Progenitor cell of endocrine pancreas (in vitro differentiated cells): ENCODE measurements around the gene L3MBTL3. TPM values are rescaled to one million over a fixed set of nuclear protein-coding genes. Genes with fewer than 3 reads are reported as not detected.

Experiments used
- DNase-seq: peaks from one replicate; pipeline ENCODE4 v3.0.0; 2021; ENCODE audit warnings: low spot score; ENCODE audit not compliant: unreplicated experiment
- H3K27ac Mint-ChIP-seq: 2 replicates; pipeline ENCODE4 v1.8.0; 2021; ENCODE audit warnings: mild to moderate bottlenecking, moderate library complexity, mixed read lengths
- H3K27me3 Mint-ChIP-seq: 2 replicates; pipeline ENCODE4 v1.8.0; 2021; ENCODE audit warnings: mixed read lengths
- H3K36me3 Mint-ChIP-seq: 2 replicates; pipeline ENCODE4 v1.8.0; 2022; ENCODE audit warnings: mixed read lengths; ENCODE audit not compliant: insufficient read depth
- H3K4me1 Mint-ChIP-seq: 2 replicates; pipeline ENCODE4 v1.8.0; 2021; ENCODE audit warnings: low read depth, mixed read lengths
- H3K4me3 Mint-ChIP-seq: 2 replicates; pipeline ENCODE4 v1.8.0; 2021; ENCODE audit warnings: low read depth, mild to moderate bottlenecking, moderate library complexity, mixed read lengths
- H3K9me3 Mint-ChIP-seq: 2 replicates; pipeline ENCODE4 v1.8.0; 2021; ENCODE audit warnings: low read depth, mixed read lengths
- CTCF ChIP-seq: fragments of 200-600 bp; sonication (generic); IDR thresholded peaks from one replicate; pipeline ENCODE4 v1.5.0; 2021; ENCODE audit warnings: antibody characterized with exemption, mild to moderate bottlenecking; ENCODE audit not compliant: unreplicated experiment
- total RNA-seq: library from RNA; stranded (reverse); gene quantifications from 2 replicates; pipeline ENCODE4 v1.2.1, GENCODE V29; 2021

Gene L3MBTL3
- total RNA-seq, 1 donor from 2014 or later: 30.3 TPM

DNA sequence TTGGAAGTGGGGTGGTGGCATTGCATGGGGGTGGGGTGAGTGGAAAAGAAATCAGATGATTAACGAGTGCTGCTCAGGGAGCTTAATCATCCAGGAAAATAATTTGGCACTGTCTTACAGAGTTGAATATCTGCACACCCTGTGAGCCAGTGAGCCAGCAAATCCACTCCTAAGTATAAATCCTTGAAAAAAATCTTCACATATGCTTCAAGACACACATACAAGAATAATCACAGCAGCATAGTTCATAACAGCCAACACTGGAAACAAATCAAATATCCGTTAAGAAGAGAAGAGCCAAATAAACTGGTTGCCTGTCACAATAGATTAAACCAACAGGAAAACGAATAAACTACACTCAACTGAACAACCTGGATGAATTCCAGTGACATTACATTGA, 141.6 kb downstream of the L3MBTL3 start:
- H3K4me1 Mint-ChIP-seq: no peaks in the 10 kb centered on the region
- DNase-seq: no peak
- TF ChIP-seq CTCF: no peak
- H3K9me3 Mint-ChIP-seq: peaks cover 5% of the 10 kb centered on the region
- H3K27ac Mint-ChIP-seq: no peak overlapping the region
- no peak overlapping the region for H3K4me3 Mint-ChIP-seq
- H3K36me3 Mint-ChIP-seq: no peaks in the 10 kb centered on the region
- peaks cover 6% of the 10 kb centered on the region for H3K27me3 Mint-ChIP-seq

DNA sequence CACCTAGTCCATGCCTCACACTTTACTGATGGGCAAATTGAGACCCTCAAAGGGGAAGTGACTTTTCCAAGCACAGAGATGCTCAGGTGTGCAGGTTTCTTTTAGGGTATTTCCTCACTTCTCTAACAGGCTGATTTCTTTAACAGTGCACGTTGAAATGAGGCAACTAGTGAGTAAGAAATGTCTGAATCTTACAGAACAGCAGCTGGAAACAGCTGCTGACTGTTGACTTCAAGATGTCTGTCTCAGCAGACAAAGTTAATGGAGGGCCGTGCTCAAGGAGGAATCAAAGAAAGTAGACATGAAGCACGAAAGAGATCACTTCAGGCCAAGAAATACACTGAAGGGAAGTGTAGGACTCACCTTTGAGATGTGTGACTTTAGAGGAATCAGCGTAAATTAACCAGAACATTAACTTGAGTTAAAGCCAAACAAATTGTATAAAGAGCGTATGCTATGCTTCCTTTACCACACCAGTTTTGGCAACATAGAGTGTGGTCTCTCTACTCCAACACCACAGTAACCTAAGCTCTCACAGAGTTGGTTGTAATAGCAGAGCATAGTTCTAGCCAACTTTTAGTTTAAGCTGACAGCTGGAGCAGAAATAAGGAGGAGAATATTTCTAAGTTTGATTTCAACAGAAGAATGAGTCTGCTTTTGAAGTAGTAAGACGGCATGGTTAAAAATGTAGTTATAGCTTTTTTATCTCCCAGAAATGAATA, 143.5 kb downstream of the L3MBTL3 start:
- DNase-seq: no peak
- Mint-ChIP-seq H3K4me3 (no peak overlapping the region), H3K27ac (no peak overlapping the region)

DNA sequence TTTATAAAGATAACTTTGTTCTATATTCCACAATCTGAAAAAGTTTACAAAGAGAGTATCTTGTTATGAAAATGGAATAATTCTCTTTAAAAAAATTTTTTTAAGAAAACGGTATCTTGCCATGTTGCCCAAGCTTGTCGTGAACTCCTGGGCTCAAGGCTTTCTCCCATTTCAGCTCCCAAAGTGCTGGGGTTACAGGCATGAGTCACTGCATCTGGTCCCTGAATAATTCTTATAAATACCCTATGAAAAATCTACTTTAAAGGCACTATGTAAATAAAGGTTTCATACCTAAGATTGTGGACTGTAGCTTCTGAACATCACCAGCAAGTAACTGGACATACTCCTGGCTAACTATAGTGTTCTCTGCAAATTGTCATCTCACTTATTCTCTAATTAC, 144.0 kb downstream of the L3MBTL3 start:
- no peak for TF ChIP-seq CTCF
- no peak overlapping the region for H3K27ac Mint-ChIP-seq
- H3K4me1 Mint-ChIP-seq: no peaks in the 10 kb centered on the region
- H3K36me3 Mint-ChIP-seq: no peaks in the 10 kb centered on the region
- no peak for DNase-seq
- peaks cover 5% of the 10 kb centered on the region for H3K9me3 Mint-ChIP-seq
- peaks cover 24% of the 10 kb centered on the region for H3K27me3 Mint-ChIP-seq
- H3K4me3 Mint-ChIP-seq: no peak overlapping the region

More for the DNA sequence above, 143.5 kb downstream of the L3MBTL3 start:
- Mint-ChIP-seq H3K27me3 (peaks cover 21% of the 10 kb centered on the region), H3K9me3 (peaks cover 5% of the 10 kb centered on the region), H3K4me1 (no peaks in the 10 kb centered on the region), H3K36me3 (no peaks in the 10 kb centered on the region)
- no peak for TF ChIP-seq CTCF

- Mint-ChIP-seq H3K4me3 (no peak overlapping the region), H3K36me3 (no peaks in the 10 kb centered on the region), H3K27ac (no peak overlapping the region), H3K4me1 (no peaks in the 10 kb centered on the region), H3K9me3 (peaks cover 3% of the 10 kb centered on the region), H3K27me3 (peaks cover 28% of the 10 kb centered on the region)
- no peak for TF ChIP-seq CTCF
- no peak for DNase-seq
Measured at GRCh38 chr6:130163266-130163665, 144.9 kb downstream of the L3MBTL3 start.

DNA sequence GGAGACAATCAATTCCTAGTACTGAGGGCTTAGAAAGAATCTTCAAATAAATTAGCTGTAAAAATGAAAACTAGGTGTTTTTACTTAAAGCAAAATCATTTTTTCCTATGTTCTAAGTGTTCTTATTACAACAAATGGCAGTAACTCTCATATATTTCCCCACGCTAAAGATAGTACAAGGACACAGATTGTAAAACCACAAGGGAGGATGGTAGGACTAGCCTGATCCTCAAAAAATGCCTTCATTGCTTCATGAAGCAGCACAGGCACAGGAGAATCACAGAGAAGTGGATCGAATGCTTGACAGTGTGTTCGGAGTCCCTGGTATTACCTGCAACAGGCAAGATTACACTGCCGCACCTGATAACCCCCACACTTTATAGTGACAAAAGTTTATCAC, 145.9 kb downstream of the L3MBTL3 start:
- Mint-ChIP-seq H3K27ac (no peak overlapping the region), H3K36me3 (no peaks in the 10 kb centered on the region), H3K9me3 (peaks cover 3% of the 10 kb centered on the region)

More for the DNA sequence above, 145.9 kb downstream of the L3MBTL3 start:
- no peak for DNase-seq
- H3K27me3 Mint-ChIP-seq: peaks cover 28% of the 10 kb centered on the region
- no peak for TF ChIP-seq CTCF
- no peaks in the 10 kb centered on the region for H3K4me1 Mint-ChIP-seq
- H3K4me3 Mint-ChIP-seq: no peak overlapping the region
